MM.1S (cell line): ENCODE measurements around the gene HLA-DQA1.

Source experiments
- DNase-seq: peaks from one replicate; pipeline ENCODE4 v3.0.0-alpha.2; 2015
- H2AFZ ChIP-seq: fragments of 300-600 bp; sonication (generic); 2 replicates; pipeline ENCODE4 v1.6.0; 2016; ENCODE audit warnings: antibody characterized with exemption, low read length
- H3F3A ChIP-seq: fragments of 300-600 bp; sonication (generic); 2 replicates; pipeline ENCODE4 v1.6.1; 2016; ENCODE audit warnings: mild to moderate bottlenecking, antibody characterized with exemption, low read length, moderate library complexity, mixed read lengths; ENCODE audit not compliant: insufficient read depth
- H3K27ac ChIP-seq: fragments of 300-600 bp; sonication (generic); 2 replicates; pipeline ENCODE4 v1.5.1; 2016; ENCODE audit warnings: mild to moderate bottlenecking, low read length
- H3K27me3 ChIP-seq: fragments of 300-600 bp; sonication (generic); replicated peaks from 2 replicates; pipeline ENCODE4 v1.6.0; 2016; ENCODE audit warnings: low read length; ENCODE audit not compliant: insufficient read depth
- H3K36me3 ChIP-seq: fragments of 300-600 bp; sonication (generic); replicated peaks from 2 replicates; pipeline ENCODE4 v1.6.1; 2016; ENCODE audit warnings: mild to moderate bottlenecking, low read length, mixed read lengths; ENCODE audit not compliant: insufficient read depth
- H3K4me1 ChIP-seq: fragments of 300-600 bp; sonication (generic); 2 replicates; pipeline ENCODE4 v1.6.1; 2016; ENCODE audit warnings: low read length, mixed read lengths
- H3K4me2 ChIP-seq: fragments of 300-600 bp; sonication (generic); 2 replicates; pipeline ENCODE4 v1.6.0; 2016; ENCODE audit warnings: low read depth, low read length
- H3K4me3 ChIP-seq: fragments of 300-600 bp; sonication (generic); 2 replicates; pipeline ENCODE4 v1.5.1; 2016; ENCODE audit warnings: low read length, mixed read lengths
- H3K79me2 ChIP-seq: fragments of 300-600 bp; sonication (generic); 2 replicates; pipeline ENCODE4 v1.6.1; 2016; ENCODE audit warnings: mixed run types, low read length, mixed read lengths
- H3K9ac ChIP-seq: fragments of 300-600 bp; sonication (generic); 2 replicates; pipeline ENCODE4 v1.6.1; 2016; ENCODE audit warnings: low read length, mixed read lengths
- H3K9me2 ChIP-seq: fragments of 300-600 bp; sonication (generic); replicated peaks from 2 replicates; pipeline ENCODE4 v1.6.1; 2016; ENCODE audit warnings: mild to moderate bottlenecking, low read length, mixed read lengths; ENCODE audit not compliant: insufficient read depth
- H3K9me3 ChIP-seq: fragments of 300-600 bp; sonication (generic); replicated peaks from 2 replicates; pipeline ENCODE4 v1.6.1; 2016; ENCODE audit warnings: mild to moderate bottlenecking, low read length, mixed read lengths; ENCODE audit not compliant: insufficient read depth
- H4K20me1 ChIP-seq: fragments of 300-600 bp; sonication (generic); 2 replicates; pipeline ENCODE4 v1.6.1; 2016; ENCODE audit warnings: mild to moderate bottlenecking, low read length, moderate library complexity, mixed read lengths; ENCODE audit not compliant: insufficient read depth
- CTCF ChIP-seq: fragments of 300-600 bp; sonication (generic); IDR thresholded peaks from 2 replicates; pipeline ENCODE4 v1.5.1; 2016; ENCODE audit warnings: antibody characterized with exemption, low read length, mixed read lengths
- EZH2 ChIP-seq: fragments of 300-600 bp; sonication (generic); optimal IDR thresholded peaks from 2 replicates; pipeline ENCODE3; 2017; ENCODE audit warnings: low read depth, mild to moderate bottlenecking, antibody characterized with exemption, low read length, mixed read lengths
- EZH2phosphoT487 ChIP-seq: fragments of 300-600 bp; sonication (generic); IDR thresholded peaks from 2 replicates; pipeline ENCODE4 v1.6.1; 2018; ENCODE audit warnings: antibody characterized with exemption, low read length

The HLA-DQA1 gene

DNA sequence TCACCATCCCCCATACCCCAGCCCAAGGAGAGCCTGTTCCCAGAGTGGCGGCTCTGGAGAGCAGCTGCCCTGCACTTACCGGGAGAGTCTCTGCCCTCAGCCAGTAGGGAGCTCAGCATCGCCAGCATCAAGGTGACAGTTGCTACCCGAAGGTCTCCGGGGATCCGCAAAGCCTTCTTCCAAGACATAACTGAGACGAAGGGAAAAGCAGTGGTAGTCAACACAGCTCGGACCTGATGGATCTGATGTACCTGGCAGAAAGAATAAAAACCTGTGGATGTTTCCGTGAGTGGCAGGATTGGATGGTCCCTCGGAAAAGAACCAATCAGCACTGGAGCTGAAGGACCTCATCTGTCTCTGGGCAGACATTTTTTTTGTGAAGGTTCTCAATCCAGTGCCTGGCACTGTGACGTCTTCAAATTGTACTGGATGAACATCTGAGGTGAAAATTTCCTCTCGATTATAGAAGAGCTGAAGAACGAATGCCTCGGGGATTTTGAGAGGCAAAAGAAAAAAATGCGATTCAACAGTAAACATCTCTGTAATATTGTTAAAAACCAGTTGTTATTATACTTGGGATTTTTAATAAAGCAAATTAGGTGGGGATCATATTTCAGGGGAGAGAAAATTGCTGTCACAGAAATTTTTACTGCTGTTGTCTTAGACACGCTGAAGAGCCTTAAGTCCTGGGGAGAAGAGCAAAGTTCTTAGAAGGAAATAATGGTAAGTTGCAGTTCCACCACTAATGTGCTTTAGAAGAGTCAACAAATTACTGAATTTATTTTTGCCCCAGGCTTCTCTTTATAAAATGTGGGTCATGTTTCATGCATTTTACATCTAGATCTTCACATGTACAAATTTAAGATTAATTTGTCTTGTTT, 29.5 kb downstream of the HLA-DQA1 start, which contains the start of gene HLA-DQB1:
TSS of gene HLA-DQB1 (minus strand) at position 238 of the 881 bp plus-strand sequence. CDS start at position 188, 50 bp downstream.
- no peak within 1 kb of the TSS for H2AFZ ChIP-seq
- peak; percentile 55 for DNase-seq
- no peaks in the 10 kb centered on the region for H3K4me1 ChIP-seq
- H3K9me3 ChIP-seq = no peaks in the 10 kb centered on the region
- no peaks in the 10 kb centered on the region for H4K20me1 ChIP-seq
- H3K4me3 ChIP-seq = no peak within 1 kb of the TSS; the same call in 1 of the 2 replicates
- H3K9me2 ChIP-seq = no peaks in the 10 kb centered on the region
- H3K27me3 ChIP-seq = no peaks in the 10 kb centered on the region
- H3K9ac ChIP-seq = no peak within 1 kb of the TSS
- no peak for TF ChIP-seq CTCF
- TF ChIP-seq EZH2phosphoT487 = no peak
- no peak for TF ChIP-seq EZH2
- H3F3A ChIP-seq = no peaks in the 10 kb centered on the region
- H3K79me2 ChIP-seq = no peaks in the 10 kb centered on the region
- no peak within 1 kb of the TSS; the same call in 1 of the 2 replicates for H3K4me2 ChIP-seq
- H3K27ac ChIP-seq = no peak within 1 kb of the TSS
- no peaks in the 10 kb centered on the region for H3K36me3 ChIP-seq

DNA sequence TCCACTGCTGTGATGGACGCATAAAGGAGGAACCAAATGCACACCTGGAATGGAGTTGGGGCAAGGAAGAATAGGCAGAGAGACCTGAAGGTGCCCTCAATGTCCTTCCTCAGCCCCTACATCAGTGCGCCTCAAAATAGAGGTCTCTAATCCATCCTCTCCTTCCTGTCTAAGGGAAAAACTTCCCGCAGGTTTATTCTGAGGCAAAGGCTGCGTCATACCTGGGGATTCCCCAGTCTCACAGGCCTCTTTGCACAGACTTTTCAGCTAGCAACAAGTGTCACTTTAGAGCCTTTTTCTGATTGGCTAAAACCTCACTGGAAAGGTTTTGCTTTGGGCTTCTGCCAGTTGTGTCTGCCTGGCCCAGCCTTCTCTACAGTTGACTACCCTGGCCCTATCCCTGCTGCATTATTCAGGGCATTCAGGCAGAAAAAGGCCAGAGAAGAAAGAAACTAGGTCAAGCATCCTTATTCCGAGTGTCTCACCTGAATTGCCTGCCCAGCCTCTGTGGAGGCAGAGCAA, 31.1 kb downstream of the HLA-DQA1 start:
- H3K4me1 ChIP-seq = no peaks in the 10 kb centered on the region
- H3K9me3 ChIP-seq = no peaks in the 10 kb centered on the region
- H3F3A ChIP-seq = no peaks in the 10 kb centered on the region
- H3K36me3 ChIP-seq = no peaks in the 10 kb centered on the region
- TF ChIP-seq EZH2phosphoT487 (no peak), CTCF (no peak), EZH2 (no peak)
- no peaks in the 10 kb centered on the region for H4K20me1 ChIP-seq
- H3K4me3 ChIP-seq = no peak overlapping the region
- no peak overlapping the region for H3K9ac ChIP-seq
- H2AFZ ChIP-seq = no peak overlapping the region
- H3K79me2 ChIP-seq = no peaks in the 10 kb centered on the region
- H3K27ac ChIP-seq = no peak overlapping the region
- H3K9me2 ChIP-seq = no peaks in the 10 kb centered on the region
- H3K27me3 ChIP-seq = no peaks in the 10 kb centered on the region
- peak; percentile 8 for DNase-seq
- no peak overlapping the region for H3K4me2 ChIP-seq

DNA sequence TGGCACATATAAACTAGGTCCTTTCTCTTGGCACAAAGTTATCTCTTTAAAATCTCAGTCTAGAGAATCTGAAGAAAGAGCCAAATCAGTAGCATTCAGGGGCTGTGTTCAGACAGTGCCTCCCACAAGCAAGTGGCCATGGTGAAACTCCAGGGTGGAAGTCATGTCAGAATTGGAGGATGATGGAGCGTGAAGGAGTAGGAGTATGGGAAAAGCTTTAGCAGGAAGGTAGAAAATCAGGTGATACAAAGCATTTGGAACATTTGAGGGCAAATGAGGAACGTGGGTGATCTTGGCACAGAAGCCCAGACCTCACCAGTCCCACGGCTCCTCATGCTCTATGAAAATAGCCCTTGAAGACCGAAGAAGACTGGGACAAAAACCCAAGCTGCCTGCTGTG, 32.0 kb downstream of the HLA-DQA1 start:
- Histone ChIP-seq H3F3A (no peaks in the 10 kb centered on the region), H4K20me1 (no peaks in the 10 kb centered on the region), H3K4me3 (no peak overlapping the region), H3K36me3 (no peaks in the 10 kb centered on the region), H3K9me2 (no peaks in the 10 kb centered on the region), H3K27me3 (no peaks in the 10 kb centered on the region), H3K9me3 (no peaks in the 10 kb centered on the region), H3K27ac (no peak overlapping the region), H2AFZ (no peak overlapping the region), H3K9ac (no peak overlapping the region), H3K79me2 (no peaks in the 10 kb centered on the region), H3K4me2 (no peak overlapping the region), H3K4me1 (no peaks in the 10 kb centered on the region)
- no peak for DNase-seq
- TF ChIP-seq EZH2 = no peak
- no peak for TF ChIP-seq EZH2phosphoT487
- no peak for TF ChIP-seq CTCF
